GM10248 (cell line): ENCODE data around the gene FAM118B.

Experiments
- CTCF ChIA-PET: fragments of 300-600 bp; sonication (Branson Sonifier 250); formaldehyde crosslinking; extraction: SDS; loops from one replicate; lab custom pipeline; 2021; ENCODE audit warnings: antibody characterized with exemption; lab: Yijun Ruan, JAX
- POLR2A ChIA-PET: fragments of 350-650 bp; sonication (Branson Sonifier 250); formaldehyde crosslinking; extraction: SDS; loops from one replicate; lab custom pipeline; 2020; ENCODE audit warnings: antibody characterized with exemption; lab: Yijun Ruan, JAX
- DNase-seq: peaks from one replicate; pipeline ENCODE4 v3.0.0; 2012; ENCODE audit errors: extremely low spot score
- CTCF ChIP-seq: IDR thresholded peaks from 2 replicates; pipeline ENCODE4 v1.5.1; 2012; ENCODE audit warnings: mild to moderate bottlenecking, low read depth; ENCODE audit errors: extremely low read depth, missing control alignments, control extremely low read depth

FAM118B gene

GRCh38 chr11:126224647-126225294, 13.2 kb downstream of the FAM118B start:
- no peak for TF ChIP-seq CTCF
- ChIA-PET POLR2A (no interaction called here), CTCF (interaction anchor here (0.9 kb wide), 1 partner anchor 31 kb away, joined by 3 read pairs; no protein-coding TSS in a partner anchor)
- no peak for DNase-seq

GRCh38 chr11:126225295-126225665, 13.7 kb downstream of the FAM118B start:
- DNase-seq: no peak
- TF ChIP-seq CTCF: no peak
- POLR2A ChIA-PET: no interaction called here
- CTCF ChIA-PET: interaction anchor here (0.9 kb wide), 1 partner anchor 30 kb away, joined by 3 read pairs; no protein-coding TSS in a partner anchor

- ChIA-PET POLR2A (interaction anchor here (0.6 kb wide), 2 partner anchors 16 to 277 kb away, joined by 4 to 6 read pairs; no protein-coding TSS in a partner anchor), CTCF (no interaction called here)
- no peak for TF ChIP-seq CTCF
- no peak for DNase-seq
Observed at GRCh38 chr11:126226334-126227084, 14.9 kb downstream of the FAM118B start.

GRCh38 chr11:126229858-126230540, 18.4 kb downstream of the FAM118B start:
- ChIA-PET CTCF (interaction anchor here (1.0 to 1.4 kb wide), 6 partner anchors 18 to 307 kb away, joined by 3 to 4 read pairs (median 3); partner anchors contain the start of gene FAM118B), POLR2A (interaction anchor here (1.3 kb wide), 1 partner anchor 39 kb away, joined by 3 read pairs; the partner anchor contains the start of genes FOXRED1 and SRPRA)
- TF ChIP-seq CTCF: no peak
- DNase-seq: no peak

GRCh38 chr11:126231725-126232459, 20.3 kb downstream of the FAM118B start:
- CTCF ChIA-PET: no interaction called here
- POLR2A ChIA-PET: no interaction called here
- no peak for TF ChIP-seq CTCF
- no peak for DNase-seq

- DNase-seq: no peak
- POLR2A ChIA-PET: no interaction called here
- CTCF ChIA-PET: no interaction called here
- TF ChIP-seq CTCF: no peak
Observed at GRCh38 chr11:126232683-126233082, 21.1 kb downstream of the FAM118B start.
